GM12872 (cell line): ENCODE results near the gene CSNK1G1.

Source experiments
- CTCF ChIP-seq: IDR thresholded peaks from 3 replicates; pipeline ENCODE4 v1.5.1; 2011; ENCODE audit warnings: low read depth, mild to moderate bottlenecking, low read length, moderate library complexity; ENCODE audit not compliant: insufficient read depth

Gene CSNK1G1

GRCh38 chr15:64355944-64356709 lies at the start of gene CSNK1G1:
CSNK1G1 (minus strand) TSS chr15:64356173; CDS start chr15:64300499, 55,674 bp downstream.
- TF ChIP-seq CTCF: no peak; the same call in 2 of the 3 replicates

GRCh38 chr15:64400583-64400982 lies 44.6 kb upstream of the CSNK1G1 start:
- TF ChIP-seq CTCF: no peak

GRCh38 chr15:64398575-64398974 lies 42.6 kb upstream of the CSNK1G1 start:
- no peak for TF ChIP-seq CTCF

- TF ChIP-seq CTCF: no peak
These were observed 40.8 kb upstream of the CSNK1G1 start for GRCh38 chr15:64396789-64397188.

GRCh38 chr15:64389036-64389435 lies 33.1 kb upstream of the CSNK1G1 start:
- no peak for TF ChIP-seq CTCF

GRCh38 chr15:64387562-64388168 lies 31.7 kb upstream of the CSNK1G1 start, which contains the start of gene TRIP4:
TRIP4 (plus strand) TSS chr15:64387836; CDS start chr15:64387864, 28 bp downstream.
- no peak for TF ChIP-seq CTCF

- no peak for TF ChIP-seq CTCF
These were observed 30.3 kb upstream of the CSNK1G1 start for GRCh38 chr15:64386291-64386690.
